ENCODE measurements around the gene DPCD.

Gene DPCD

DNA sequence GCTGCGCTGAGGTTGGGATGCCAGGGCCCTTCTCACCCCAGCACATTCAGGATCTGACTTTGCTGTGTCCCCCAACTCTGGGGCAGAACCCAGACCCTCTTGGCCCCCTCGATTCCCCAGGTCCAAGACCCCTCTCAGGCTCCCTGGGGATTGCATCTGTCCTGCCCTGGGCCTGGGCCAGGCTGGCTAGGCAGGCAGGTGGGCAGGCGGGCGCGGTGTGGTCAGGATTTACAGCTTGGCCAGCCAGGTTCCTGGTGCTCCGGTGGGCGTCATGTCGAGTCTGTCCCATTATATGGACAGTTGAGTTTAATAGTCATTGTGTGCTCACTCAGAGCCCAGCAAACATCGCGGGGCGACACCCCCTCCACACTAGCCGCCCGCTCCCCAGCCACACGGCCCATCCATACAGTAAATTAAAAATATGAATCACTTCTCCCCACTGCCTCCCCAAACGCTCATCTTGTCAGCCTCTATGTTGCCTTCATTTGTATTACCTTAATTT lies 23.6 kb upstream of the DPCD start:
- peaks cover 2% of the 10 kb centered on the region for H3K36me3 Mint-ChIP-seq
- peaks cover 9% of the 10 kb centered on the region for H3K4me1 Mint-ChIP-seq
- no peak overlapping the region for H3K27ac Mint-ChIP-seq
- H3K4me3 Mint-ChIP-seq: no peak overlapping the region
- H3K27me3 Mint-ChIP-seq: peaks cover 39% of the 10 kb centered on the region
- no peaks in the 10 kb centered on the region for H3K9me3 Mint-ChIP-seq

DNA sequence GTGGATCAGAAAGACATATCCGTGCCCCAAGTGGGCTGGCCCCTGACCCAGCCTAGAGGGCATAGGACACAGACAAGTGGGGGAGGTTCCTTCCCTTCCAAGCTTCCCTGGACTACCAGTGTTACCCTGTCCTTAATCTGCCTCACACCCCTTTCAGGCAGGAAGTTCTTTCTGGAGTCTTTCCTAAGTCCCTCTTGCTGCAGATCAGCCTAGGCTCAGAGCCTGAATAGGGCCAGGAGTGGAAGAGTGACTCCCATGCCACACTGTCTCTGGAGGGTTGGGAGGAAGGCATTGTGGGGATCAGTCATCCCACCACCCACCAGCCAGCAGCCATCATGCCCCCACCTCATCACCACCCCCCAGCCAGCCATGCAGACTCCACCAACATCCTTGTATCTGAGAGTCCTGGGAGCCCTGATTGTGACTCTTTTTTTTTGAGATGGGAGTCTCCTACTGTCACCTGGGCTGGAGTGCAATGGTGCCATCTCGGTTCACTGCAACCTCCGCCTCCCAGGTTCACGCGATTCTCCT lies 22.7 kb upstream of the DPCD start:
- no peak overlapping the region for H3K27ac Mint-ChIP-seq
- peaks cover 41% of the 10 kb centered on the region for H3K27me3 Mint-ChIP-seq
- H3K4me1 Mint-ChIP-seq: peaks cover 6% of the 10 kb centered on the region
- H3K36me3 Mint-ChIP-seq: peaks cover 2% of the 10 kb centered on the region
- H3K4me3 Mint-ChIP-seq: no peak overlapping the region
- no peaks in the 10 kb centered on the region for H3K9me3 Mint-ChIP-seq

DNA sequence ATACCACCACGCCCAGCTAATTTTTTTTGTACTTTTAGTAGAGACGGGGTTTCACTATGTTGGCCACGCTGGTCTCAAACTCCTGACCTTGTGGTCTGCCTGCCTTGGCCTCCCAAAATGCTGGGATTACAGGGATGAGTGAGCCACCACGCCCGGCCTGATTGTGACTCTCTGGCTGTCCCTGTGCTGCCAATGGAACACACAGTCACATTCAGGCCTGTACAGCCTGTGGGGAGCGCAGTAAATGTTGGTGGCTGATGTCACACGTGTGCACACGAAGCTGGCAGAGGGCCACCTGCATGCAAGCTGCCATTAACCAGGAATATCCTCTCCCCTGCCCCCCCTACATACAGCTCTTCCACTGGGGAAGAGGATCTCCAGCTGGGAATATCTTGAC lies 22.2 kb upstream of the DPCD start:
- Mint-ChIP-seq H3K9me3 (no peaks in the 10 kb centered on the region), H3K27ac (no peak overlapping the region), H3K36me3 (peaks cover 2% of the 10 kb centered on the region), H3K4me1 (peaks cover 6% of the 10 kb centered on the region), H3K4me3 (peak overlapping the region; percentile 6), H3K27me3 (peaks cover 41% of the 10 kb centered on the region)

DNA sequence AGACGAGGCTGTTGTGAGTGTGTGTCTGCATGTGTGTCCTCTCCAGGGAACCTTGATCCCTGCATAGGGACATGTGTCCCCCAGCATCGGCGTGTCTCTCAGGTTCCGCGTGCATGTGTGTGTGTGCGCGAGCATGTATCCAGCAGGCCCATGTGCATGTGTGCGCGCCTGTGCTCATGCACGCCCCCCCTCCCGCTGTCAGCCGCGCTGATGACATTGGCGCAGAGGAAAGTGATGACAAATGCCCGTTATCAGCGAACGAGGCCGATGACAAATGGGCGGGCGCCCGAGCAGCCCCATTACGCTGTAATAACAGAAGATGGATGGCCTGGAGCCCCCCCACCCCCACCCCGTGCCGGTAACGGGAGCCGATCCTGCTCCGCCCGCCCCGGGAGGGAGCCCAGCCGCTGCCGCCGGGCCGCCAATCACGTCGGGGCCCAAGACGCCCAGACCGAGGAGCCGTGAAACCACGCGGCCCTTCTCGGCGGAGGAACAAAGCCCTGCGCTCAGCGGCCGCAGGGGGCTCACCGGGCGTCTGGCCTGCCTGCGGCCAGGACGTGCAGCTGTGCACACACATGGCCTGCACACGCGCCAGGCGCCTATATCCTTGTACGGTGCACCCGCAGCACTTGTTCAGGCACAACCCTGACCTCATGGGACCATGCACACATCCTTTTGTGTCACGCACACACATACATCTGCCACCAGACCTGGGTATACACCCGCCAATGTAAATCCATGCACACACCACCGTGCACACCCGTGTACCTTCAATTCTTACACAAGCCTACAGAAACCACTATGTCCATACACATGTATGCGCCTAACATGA lies 21.6 kb upstream of the DPCD start:
- Mint-ChIP-seq H3K4me1 (peaks cover 6% of the 10 kb centered on the region), H3K27me3 (peaks cover 41% of the 10 kb centered on the region), H3K36me3 (peaks cover 2% of the 10 kb centered on the region), H3K9me3 (no peaks in the 10 kb centered on the region), H3K27ac (no peak overlapping the region), H3K4me3 (peak overlapping the region; percentile 6)

DNA sequence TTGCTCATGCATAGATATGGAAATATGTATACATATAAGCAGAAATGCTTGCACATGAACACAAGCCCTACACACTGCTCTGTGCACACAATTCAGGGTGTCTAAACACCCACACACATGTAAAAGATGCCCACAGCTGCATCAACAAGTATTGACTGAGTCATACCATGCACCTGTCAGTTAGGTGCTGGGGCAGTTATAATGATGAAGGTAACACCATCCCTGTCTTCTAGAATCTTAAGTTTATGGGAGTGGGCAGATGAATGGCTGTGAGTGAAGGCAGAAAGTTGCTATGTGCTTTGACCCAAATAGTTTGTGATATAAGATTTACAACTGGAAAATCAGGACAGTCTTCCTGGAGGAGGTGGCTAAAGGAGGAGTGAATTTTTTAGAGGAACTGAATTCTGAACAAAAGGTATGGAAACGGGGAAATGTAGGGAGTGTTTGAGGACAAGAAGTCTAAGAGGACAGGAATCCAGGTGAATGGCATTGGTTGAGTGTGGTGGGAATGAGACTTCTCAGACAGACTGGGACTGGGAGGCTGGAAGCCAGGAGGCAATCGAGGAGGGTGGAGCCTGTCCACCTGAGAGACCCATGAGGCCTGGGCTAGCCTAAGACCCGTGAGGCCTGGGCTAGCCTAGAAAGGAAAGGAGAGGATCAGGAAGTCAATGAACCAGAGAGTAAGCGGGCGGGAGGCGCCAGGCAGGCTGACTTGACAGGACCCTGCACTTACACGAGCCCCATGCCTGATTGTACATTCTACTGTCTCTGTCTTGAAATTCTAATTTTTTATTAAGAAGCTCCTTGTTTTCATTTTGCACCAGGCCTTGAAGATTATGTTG lies 20.7 kb upstream of the DPCD start:
- H3K4me3 Mint-ChIP-seq: no peak overlapping the region
- peaks cover 41% of the 10 kb centered on the region for H3K27me3 Mint-ChIP-seq
- no peaks in the 10 kb centered on the region for H3K9me3 Mint-ChIP-seq
- peaks cover 6% of the 10 kb centered on the region for H3K4me1 Mint-ChIP-seq
- peaks cover 2% of the 10 kb centered on the region for H3K36me3 Mint-ChIP-seq
- no peak overlapping the region for H3K27ac Mint-ChIP-seq

DNA sequence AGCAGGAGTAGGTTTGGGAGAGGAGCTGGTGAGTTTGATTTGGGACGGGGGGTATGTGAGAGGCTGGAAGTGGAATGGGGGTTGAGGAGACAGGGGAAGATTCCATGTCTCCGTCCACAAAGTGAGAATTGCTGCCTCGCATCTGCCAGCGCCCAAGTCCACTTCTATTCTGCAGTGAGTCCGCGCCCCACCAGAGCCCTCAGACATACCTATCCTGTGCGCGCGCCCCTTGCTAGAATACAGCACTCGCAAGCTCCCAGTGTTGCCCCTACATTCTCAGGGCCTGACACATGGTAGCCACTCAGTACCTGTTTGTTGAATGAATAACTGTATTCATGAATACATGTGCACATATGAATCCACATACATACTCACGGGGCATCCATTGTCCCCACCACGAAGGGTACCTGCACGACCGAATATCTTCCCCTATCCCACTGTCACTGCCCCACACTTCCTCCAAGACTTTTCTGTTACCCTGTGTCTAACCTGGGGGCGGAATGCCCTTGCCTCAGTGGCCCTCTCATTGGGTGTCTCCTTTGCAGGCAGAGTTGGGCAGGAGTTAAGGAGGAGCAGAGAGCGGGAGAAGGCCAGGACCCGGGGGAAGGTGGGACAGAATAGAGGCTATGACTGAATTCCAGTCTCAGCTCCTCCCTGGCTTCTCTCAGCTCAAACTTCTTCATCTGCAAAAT lies 19.9 kb upstream of the DPCD start:
- Mint-ChIP-seq H3K4me3 (no peak overlapping the region), H3K27me3 (peaks cover 41% of the 10 kb centered on the region), H3K27ac (no peak overlapping the region), H3K9me3 (no peaks in the 10 kb centered on the region), H3K4me1 (peaks cover 6% of the 10 kb centered on the region), H3K36me3 (peaks cover 2% of the 10 kb centered on the region)

DNA sequence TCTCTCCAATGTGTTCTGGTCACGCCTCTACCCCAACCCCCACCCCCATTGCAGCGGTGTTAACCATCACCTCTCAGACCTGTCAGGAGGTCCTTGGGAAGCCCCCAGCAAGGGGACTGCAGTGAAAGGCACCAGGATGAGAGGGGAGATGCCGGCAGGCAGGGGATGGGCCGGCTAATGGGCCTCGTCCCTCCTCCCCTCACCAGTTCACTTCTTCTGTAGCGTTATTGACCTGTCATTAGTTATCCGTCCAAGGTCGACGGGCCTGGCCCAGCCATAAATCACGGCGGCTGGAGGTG lies 18.8 kb upstream of the DPCD start:
- Mint-ChIP-seq H3K9me3 (no peaks in the 10 kb centered on the region), H3K36me3 (peaks cover 2% of the 10 kb centered on the region), H3K27me3 (peaks cover 36% of the 10 kb centered on the region), H3K27ac (no peak overlapping the region), H3K4me1 (peaks cover 6% of the 10 kb centered on the region), H3K4me3 (peak overlapping the region; percentile 7)

DNA sequence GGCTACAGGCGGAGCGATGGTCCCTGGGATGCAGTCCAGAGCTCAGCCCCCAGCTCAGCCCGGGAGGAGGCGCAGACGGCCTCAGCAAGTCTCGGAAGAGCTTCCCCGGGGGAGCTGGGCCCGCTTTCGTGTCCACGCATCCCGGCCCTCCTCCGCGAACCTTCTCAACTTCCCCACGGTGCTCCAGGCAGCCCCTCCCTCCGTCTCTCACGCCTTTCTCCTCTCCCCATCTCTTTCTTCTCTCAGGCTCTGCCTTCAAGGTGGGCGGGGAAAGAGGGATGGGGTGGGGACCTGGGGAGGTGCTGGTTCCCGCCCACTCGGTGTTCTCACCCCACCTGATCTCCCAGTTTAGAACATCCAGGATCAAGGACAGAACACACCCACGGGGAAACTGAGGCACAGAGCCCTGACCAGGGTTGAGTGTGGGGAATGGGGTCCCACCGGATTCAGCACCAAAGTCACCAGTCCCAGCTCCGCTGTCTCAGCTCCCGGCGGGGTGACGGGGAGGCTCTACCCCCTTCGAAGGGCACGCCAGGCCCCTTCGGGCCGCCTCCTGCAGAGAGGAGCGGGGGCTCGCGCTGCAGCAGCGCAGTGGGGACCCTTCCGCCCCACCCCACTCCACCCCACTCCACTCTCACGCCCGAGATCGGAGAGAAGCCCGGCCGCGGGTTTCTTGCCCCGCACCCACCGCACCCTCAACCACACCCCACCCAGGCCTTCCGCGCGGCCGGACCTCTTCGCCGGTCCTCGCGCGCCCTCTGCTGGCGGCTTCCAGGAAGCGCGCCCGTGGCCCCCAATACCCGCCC lies 18.3 kb upstream of the DPCD start:
- Mint-ChIP-seq H3K27me3 (peaks cover 34% of the 10 kb centered on the region), H3K36me3 (peaks cover 2% of the 10 kb centered on the region), H3K4me1 (peaks cover 6% of the 10 kb centered on the region), H3K9me3 (no peaks in the 10 kb centered on the region), H3K27ac (no peak overlapping the region), H3K4me3 (peak overlapping the region; percentile 69)

DNA sequence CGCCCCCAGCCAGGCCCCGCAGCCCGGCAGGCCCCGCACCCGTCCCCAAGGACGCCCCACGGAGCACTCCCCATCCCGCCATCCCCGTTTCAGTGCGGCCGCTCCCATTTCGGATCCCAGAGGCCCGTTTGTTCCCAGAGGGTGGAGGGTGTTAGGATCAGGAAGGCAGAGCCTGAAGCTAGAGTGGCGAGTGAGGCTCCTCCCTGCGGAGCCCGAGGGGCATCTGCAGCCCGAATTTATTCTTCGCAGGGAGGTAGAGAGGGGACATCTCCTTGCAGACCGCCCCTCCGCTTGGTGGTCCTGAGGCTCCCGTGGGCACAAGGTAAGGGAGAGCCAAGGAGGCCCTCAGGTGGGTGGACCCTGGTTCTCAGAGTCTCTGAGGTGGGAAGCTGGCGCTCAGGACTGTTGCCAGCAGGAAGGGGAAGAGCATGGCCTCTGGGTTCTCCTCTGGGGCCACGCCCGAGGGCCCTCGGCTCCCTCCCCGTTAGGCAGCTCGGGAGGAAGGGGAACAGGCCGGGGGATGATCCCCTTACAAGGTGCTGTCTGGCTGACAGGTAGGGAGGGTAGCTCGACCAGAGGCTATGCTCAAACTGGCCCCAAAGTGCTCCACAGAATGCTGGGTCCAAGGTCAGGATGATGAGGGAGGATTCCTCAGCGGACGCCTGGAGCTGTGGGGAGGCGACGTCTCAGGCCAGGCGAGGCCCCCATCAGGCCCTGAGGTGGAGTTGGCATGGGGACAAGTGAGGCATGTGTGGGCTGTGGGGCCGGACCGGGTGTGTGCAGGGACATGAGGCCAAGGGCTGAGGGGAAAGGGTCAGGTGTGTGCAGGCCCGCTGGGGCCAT lies 17.5 kb upstream of the DPCD start:
- H3K36me3 Mint-ChIP-seq: peaks cover 2% of the 10 kb centered on the region
- H3K9me3 Mint-ChIP-seq: no peaks in the 10 kb centered on the region
- peaks cover 6% of the 10 kb centered on the region for H3K4me1 Mint-ChIP-seq
- peak overlapping the region; percentile 47 for H3K4me3 Mint-ChIP-seq
- no peak overlapping the region for H3K27ac Mint-ChIP-seq
- H3K27me3 Mint-ChIP-seq: peaks cover 29% of the 10 kb centered on the region

DNA sequence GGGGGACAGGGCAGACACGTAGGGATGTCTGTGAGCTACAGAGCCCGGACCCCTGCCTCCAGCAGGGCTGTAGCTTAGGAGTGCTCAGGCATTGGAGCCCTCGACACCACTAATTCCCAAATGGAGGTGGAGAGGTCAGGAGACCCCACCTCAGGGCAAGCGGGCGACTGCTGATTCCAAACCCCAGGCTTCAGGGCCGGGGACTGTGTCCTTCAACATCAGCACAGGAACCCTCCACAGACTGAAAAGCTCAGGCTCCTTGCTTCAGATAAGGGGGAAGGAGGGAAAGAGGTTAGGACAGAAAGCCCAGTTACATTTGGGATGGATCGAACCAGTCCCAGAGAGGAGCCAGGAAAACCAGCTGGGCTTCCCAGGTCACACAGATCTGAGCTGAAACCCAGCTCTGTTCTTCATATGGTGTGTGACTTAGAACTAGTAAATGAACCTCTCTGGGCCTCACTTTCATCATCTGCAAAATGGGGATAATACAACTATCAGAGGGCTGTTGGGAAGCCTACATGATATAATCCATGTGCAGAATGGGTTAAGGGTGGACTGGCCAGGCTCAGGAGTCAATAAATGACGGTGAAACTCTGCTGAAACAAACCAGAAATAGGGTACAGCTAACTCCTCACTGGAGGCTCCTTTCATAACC lies 16.7 kb upstream of the DPCD start:
- Mint-ChIP-seq H3K4me3 (peak overlapping the region; percentile 47), H3K27ac (no peak overlapping the region), H3K9me3 (no peaks in the 10 kb centered on the region), H3K4me1 (peaks cover 6% of the 10 kb centered on the region), H3K27me3 (peaks cover 23% of the 10 kb centered on the region), H3K36me3 (peaks cover 2% of the 10 kb centered on the region)

DNA sequence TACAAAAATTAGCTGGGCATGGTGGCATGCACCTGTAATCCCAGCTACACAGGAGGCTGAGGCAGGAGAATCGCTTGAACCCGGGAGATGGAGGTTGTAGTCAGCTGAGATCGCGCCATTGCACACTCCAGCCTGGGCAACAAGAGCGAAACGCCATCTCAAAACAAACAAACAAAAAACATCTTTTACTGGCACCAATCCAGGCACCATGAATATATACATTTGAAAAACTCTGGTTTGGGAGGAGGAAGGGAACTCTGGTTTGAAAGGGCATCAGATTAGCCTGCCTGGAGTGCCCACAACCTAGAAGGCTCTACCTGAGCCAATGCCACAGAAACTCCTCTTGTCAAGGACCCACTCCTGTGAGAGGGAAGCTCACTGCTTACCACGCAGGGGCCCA lies 16.0 kb upstream of the DPCD start:
- Mint-ChIP-seq H3K4me1 (peaks cover 2% of the 10 kb centered on the region), H3K4me3 (no peak overlapping the region)

DNA sequence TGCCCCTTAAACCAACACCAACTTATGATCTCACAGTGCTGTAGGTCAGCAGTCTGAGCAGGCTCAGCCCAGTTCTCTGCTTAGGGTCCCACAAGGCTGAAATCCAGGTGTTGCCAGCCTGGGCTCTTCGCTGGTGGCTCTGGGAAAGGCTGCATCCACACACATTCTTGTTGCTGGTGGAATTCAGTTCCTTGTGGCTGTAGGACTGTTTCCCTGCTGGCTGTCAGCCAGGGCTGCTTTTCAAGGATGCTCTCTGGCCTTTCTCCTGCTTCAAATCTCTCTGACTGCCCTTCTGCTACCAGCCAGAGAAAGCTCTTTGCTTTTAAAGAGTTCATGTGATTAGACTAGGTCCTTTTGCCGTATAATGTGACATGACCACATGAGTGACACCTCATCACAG lies 15.3 kb upstream of the DPCD start:
- no peaks in the 10 kb centered on the region for H3K4me1 Mint-ChIP-seq
- no peaks in the 10 kb centered on the region for H3K9me3 Mint-ChIP-seq
- H3K36me3 Mint-ChIP-seq: no peaks in the 10 kb centered on the region
- no peak overlapping the region for H3K4me3 Mint-ChIP-seq
- peaks cover 13% of the 10 kb centered on the region for H3K27me3 Mint-ChIP-seq
- no peak overlapping the region for H3K27ac Mint-ChIP-seq

More for the DNA sequence above, 16.0 kb upstream of the DPCD start:
- Mint-ChIP-seq H3K9me3 (no peaks in the 10 kb centered on the region), H3K27ac (no peak overlapping the region), H3K27me3 (peaks cover 19% of the 10 kb centered on the region), H3K36me3 (peaks cover 2% of the 10 kb centered on the region)

DNA sequence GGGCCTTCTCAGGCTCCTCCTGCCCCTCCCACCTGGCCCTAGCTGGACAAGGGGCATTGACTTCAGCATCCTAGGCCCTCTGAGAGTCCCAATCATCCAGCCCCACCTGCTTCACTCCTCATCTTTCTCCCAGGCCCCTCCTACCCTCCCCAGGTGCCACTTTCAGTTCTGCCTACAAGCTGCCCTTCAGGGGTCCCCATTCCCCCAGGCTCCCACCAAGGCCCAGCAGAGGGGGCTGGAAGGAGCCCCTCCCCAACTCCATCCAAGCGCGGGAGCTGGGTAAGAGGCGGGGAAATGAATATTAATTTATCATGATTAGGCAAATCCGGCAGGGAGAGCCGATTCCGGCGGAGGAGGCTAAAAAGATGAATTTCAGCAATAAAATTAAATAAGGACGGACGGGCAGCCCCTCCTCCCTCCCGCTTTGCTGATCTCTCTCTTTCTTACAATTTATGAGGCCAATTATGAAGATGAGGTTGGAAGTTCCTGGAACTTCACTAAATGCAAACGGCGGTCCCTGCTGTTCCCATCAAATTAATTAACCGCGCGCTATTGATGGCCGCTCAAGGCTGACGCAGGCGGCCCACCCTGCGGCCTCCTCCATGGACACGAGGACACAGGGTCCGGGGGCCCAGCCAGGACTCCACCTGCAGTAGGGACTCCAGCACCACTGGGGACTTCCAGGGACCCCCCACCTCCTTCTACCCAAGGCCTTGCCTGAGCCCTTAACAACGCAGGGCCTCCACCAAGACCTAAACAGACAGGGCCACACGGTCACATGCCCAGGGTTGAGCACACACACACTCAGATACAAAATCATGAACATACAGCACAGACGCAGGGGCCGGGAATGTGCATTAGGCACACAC lies 14.0 kb upstream of the DPCD start:
- Mint-ChIP-seq H3K36me3 (no peaks in the 10 kb centered on the region), H3K4me3 (no peak overlapping the region), H3K4me1 (no peaks in the 10 kb centered on the region), H3K27ac (no peak overlapping the region), H3K9me3 (no peaks in the 10 kb centered on the region), H3K27me3 (peaks cover 2% of the 10 kb centered on the region)

All from activated naive CD4-positive, alpha-beta T cell treated with anti-CD3 and anti-CD28 coated beads, Interleukin-2, amount 50 U/mL, for 24 hours (primary cell).